Measurements from ENCODE around the gene PURA. TPM values are rescaled to one million over a fixed set of nuclear protein-coding genes. Genes with fewer than 3 reads are reported as not detected.

Gene PURA
- total and polyA plus RNA-seq, 4 donors, result 3.5 to 22.1 (median 11.6) TPM

DNA sequence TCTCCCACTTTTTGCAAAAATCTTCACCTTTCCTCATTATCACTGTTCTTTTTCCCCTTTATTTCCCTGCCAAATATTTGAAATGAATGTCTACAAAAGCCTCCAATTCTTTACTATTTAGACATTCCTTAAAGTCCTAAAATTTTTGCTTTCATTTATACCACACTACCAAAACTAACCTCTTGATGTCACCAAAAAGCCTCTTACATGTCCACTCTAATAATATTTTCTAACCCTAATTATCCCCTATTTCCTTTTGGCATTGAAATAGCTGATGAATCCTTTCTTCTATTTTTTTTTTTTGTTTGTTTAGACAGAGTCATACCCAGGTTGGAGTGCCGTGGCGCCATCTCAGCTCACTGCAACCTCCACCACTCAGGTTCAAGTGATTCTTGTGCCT, 38.5 kb upstream of the PURA start:
- H3K9me3 ChIP-seq (ENCODE audit: control insufficient read depth in 4 of 4, insufficient read depth in 3 of 4, low read length in 3 of 4), result no peaks in the 10 kb centered on the region
- no peak overlapping the region for H3K27ac ChIP-seq (ENCODE audit: low read depth in 1 of 2, low read length in 1 of 2)
- H3K4me1 ChIP-seq (ENCODE audit: control insufficient read depth in 5 of 5, insufficient read depth in 5 of 5, low read length in 5 of 5), result no peaks in the 10 kb centered on the region
- ATAC-seq (ENCODE audit: insufficient read depth, low FRiP score), result no peak
- H3K9ac ChIP-seq (ENCODE audit: insufficient read depth in 1 of 2, low read length in 2 of 2), result no peak overlapping the region
- TF ChIP-seq, protein P1, sequence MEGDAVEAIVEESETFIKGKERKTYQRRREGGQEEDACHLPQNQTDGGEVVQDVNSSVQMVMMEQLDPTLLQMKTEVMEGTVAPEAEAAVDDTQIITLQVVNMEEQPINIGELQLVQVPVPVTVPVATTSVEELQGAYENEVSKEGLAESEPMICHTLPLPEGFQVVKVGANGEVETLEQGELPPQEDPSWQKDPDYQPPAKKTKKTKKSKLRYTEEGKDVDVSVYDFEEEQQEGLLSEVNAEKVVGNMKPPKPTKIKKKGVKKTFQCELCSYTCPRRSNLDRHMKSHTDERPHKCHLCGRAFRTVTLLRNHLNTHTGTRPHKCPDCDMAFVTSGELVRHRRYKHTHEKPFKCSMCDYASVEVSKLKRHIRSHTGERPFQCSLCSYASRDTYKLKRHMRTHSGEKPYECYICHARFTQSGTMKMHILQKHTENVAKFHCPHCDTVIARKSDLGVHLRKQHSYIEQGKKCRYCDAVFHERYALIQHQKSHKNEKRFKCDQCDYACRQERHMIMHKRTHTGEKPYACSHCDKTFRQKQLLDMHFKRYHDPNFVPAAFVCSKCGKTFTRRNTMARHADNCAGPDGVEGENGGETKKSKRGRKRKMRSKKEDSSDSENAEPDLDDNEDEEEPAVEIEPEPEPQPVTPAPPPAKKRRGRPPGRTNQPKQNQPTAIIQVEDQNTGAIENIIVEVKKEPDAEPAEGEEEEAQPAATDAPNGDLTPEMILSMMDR (IDR thresholded peaks at IDR 0.05; ENCODE audit: control extremely low read depth, extremely low read depth), result no peak
- DNase-seq, result no peak
- no peaks in the 10 kb centered on the region for H3K36me3 ChIP-seq (ENCODE audit: control insufficient read depth in 4 of 4, insufficient read depth in 4 of 4, low read length in 4 of 4)
- peaks cover 0 to 12% (median 9%) of the 10 kb centered on the region in 3 donors for H3K27me3 ChIP-seq (ENCODE audit: control insufficient read depth in 3 of 3, insufficient read depth in 3 of 3, low read length in 2 of 3)
- H3K4me3 ChIP-seq, result no peak overlapping the region
- 44 to 52% methylated on average over 2 of the region's 2 CpGs for WGBS, 2 donors

DNA sequence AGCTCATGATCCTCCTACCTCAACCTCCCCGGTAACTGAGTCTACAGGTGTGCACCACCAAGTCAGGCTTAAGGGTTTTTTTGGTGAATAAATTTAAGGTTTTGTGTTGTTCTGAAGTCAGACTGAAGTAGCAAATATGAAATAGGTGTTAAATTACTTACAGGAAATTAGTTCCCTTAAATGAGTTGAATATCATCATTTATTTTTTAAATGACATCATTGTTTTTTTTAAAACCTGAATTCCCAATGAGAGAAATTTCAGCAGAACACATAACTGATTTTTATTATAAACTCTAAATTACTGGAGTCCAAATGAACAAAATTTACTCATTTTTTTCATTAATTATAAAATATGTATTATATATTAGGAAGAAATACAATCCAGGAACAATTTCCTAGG, 37.8 kb upstream of the PURA start:
- Histone ChIP-seq H3K9me3 (ENCODE audit: control insufficient read depth in 4 of 4, insufficient read depth in 3 of 4, low read length in 3 of 4) (no peaks in the 10 kb centered on the region), H3K9ac (ENCODE audit: insufficient read depth in 1 of 2, low read length in 2 of 2) (no peak overlapping the region), H3K4me1 (ENCODE audit: control insufficient read depth in 5 of 5, insufficient read depth in 5 of 5, low read length in 5 of 5) (no peaks in the 10 kb centered on the region), H3K27ac (ENCODE audit: low read depth in 1 of 2, low read length in 1 of 2) (no peak overlapping the region), H3K4me3 (no peak overlapping the region), H3K27me3 (ENCODE audit: control insufficient read depth in 3 of 3, insufficient read depth in 3 of 3, low read length in 2 of 3) (peaks cover 0 to 11% (median 10%) of the 10 kb centered on the region in 3 donors), H3K36me3 (ENCODE audit: control insufficient read depth in 4 of 4, insufficient read depth in 4 of 4, low read length in 4 of 4) (no peaks in the 10 kb centered on the region)
- no peak for DNase-seq
- no peak for ATAC-seq (ENCODE audit: insufficient read depth, low FRiP score)
- 96 to 97% methylated on average over 1 of the region's 1 CpG for WGBS, 2 donors
- TF ChIP-seq, protein P1 (IDR thresholded peaks at IDR 0.05; ENCODE audit: control extremely low read depth, extremely low read depth), result no peak

DNA sequence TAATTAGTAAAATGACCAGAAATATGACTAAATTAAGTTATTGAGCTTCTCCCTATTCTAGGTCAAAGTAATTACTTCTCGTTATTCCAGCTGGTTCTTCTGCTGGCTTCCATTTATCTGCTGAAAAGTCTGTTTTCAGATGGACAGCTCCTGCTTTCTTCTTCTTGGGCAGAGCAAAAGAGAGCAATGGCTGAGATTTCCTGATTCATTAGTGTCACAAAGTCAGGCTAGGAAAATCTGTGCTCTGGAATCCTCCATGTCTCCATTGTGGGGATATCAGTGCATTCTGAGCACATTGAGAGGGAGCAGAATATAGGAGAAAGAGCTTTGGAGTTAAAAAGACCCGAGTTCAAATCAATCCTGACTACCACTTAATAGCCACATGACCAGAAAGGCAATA, 37.1 kb upstream of the PURA start:
- TF ChIP-seq, protein P1 (IDR thresholded peaks at IDR 0.05; ENCODE audit: control extremely low read depth, extremely low read depth), result no peak
- H3K27ac ChIP-seq (ENCODE audit: low read depth in 1 of 2, low read length in 1 of 2), result no peak overlapping the region
- no peaks in the 10 kb centered on the region for H3K9me3 ChIP-seq (ENCODE audit: control insufficient read depth in 4 of 4, insufficient read depth in 3 of 4, low read length in 3 of 4)
- no peak for ATAC-seq (ENCODE audit: insufficient read depth, low FRiP score)
- no peaks in the 10 kb centered on the region for H3K4me1 ChIP-seq (ENCODE audit: control insufficient read depth in 5 of 5, insufficient read depth in 5 of 5, low read length in 5 of 5)
- H3K4me3 ChIP-seq, result no peak overlapping the region
- H3K9ac ChIP-seq (ENCODE audit: insufficient read depth in 1 of 2, low read length in 2 of 2), result no peak overlapping the region
- WGBS, 2 donors, result 73 to 85% methylated on average over 2 of the region's 2 CpGs
- H3K36me3 ChIP-seq (ENCODE audit: control insufficient read depth in 4 of 4, insufficient read depth in 4 of 4, low read length in 4 of 4), result no peaks in the 10 kb centered on the region
- H3K27me3 ChIP-seq (ENCODE audit: control insufficient read depth in 3 of 3, insufficient read depth in 3 of 3, low read length in 2 of 3), result peaks cover 0 to 11% (median 7%) of the 10 kb centered on the region in 3 donors
- DNase-seq, result no peak

- Histone ChIP-seq H3K4me1 (ENCODE audit: control insufficient read depth in 5 of 5, insufficient read depth in 5 of 5, low read length in 5 of 5) (peaks cover 0 to 4% (median 0%) of the 10 kb centered on the region in 5 donors), H3K9ac (ENCODE audit: insufficient read depth in 1 of 2, low read length in 2 of 2) (no peak overlapping the region), H3K36me3 (ENCODE audit: control insufficient read depth in 4 of 4, insufficient read depth in 4 of 4, low read length in 4 of 4) (no peaks in the 10 kb centered on the region), H3K27me3 (ENCODE audit: control insufficient read depth in 3 of 3, insufficient read depth in 3 of 3, low read length in 2 of 3) (peaks cover 0 to 14% (median 4%) of the 10 kb centered on the region in 3 donors), H3K27ac (ENCODE audit: low read depth in 1 of 2, low read length in 1 of 2) (no peak overlapping the region), H3K9me3 (ENCODE audit: control insufficient read depth in 4 of 4, insufficient read depth in 3 of 4, low read length in 3 of 4) (no peaks in the 10 kb centered on the region), H3K4me3 (no peak overlapping the region)
- WGBS, 2 donors, result 78 to 85% methylated on average over 1 of the region's 1 CpG
- no peak for DNase-seq
- TF ChIP-seq, protein P1 (IDR thresholded peaks at IDR 0.05; ENCODE audit: control extremely low read depth, extremely low read depth), result no peak
- no peak for ATAC-seq (ENCODE audit: insufficient read depth, low FRiP score)
These were observed 30.8 kb upstream of the PURA start for GRCh38 chr5:140083120-140083519.
